ENCODE results near the gene PICK1.

DNA sequence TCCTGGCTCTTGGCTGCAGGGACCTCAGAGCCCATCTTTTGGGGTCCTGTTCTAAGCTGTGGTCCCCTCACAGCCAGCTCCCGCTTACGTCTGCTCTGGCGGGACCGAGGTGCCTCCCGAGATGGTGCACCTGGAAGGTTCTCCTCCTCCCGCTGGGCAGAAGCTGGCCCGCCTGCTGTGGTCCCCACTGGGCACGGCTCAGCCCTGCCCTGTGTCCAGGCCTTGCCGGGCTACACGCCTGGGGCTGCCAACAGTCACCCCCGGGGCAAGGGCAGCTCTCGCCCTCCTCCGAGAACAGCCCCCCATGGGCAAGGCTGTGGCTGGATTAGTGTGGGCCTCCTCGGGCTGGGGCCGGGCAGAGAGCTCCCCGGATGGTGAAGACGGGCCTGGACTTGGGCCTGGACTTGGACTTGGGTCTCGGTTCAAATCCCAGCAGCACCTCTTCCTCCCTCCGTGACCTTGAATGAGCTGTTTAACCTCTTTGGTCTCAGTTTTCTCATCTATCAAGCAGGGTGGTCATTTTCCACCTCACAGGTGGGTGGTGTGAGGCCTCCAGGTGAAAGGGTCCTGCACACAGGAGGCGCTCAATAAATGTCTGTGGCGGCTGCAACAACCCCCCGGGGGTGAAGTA is 52.3 kb downstream of the PICK1 start:
- TF ChIP-seq, protein P1, sequence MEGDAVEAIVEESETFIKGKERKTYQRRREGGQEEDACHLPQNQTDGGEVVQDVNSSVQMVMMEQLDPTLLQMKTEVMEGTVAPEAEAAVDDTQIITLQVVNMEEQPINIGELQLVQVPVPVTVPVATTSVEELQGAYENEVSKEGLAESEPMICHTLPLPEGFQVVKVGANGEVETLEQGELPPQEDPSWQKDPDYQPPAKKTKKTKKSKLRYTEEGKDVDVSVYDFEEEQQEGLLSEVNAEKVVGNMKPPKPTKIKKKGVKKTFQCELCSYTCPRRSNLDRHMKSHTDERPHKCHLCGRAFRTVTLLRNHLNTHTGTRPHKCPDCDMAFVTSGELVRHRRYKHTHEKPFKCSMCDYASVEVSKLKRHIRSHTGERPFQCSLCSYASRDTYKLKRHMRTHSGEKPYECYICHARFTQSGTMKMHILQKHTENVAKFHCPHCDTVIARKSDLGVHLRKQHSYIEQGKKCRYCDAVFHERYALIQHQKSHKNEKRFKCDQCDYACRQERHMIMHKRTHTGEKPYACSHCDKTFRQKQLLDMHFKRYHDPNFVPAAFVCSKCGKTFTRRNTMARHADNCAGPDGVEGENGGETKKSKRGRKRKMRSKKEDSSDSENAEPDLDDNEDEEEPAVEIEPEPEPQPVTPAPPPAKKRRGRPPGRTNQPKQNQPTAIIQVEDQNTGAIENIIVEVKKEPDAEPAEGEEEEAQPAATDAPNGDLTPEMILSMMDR (optimal IDR thresholded peaks at IDR 0.05 in 1 of 3, IDR thresholded peaks at IDR 0.05 in 1 of 3, conservative IDR thresholded peaks at IDR 0.05 in 1 of 3; ENCODE audit: extremely low read depth in 1 of 3, insufficient read depth in 2 of 3, low read length in 3 of 3): no peak
- TF ChIP-seq EZH2 (IDR thresholded peaks at IDR 0.05; ENCODE audit: low read length): no peak

Measured in keratinocyte (primary cell).